A549 (cell line): ENCODE measurements around the gene ANKRD40CL.

Source experiments
- CBX2 ChIP-seq: fragments of 200-600 bp; sonication (generic); IDR thresholded peaks from 2 replicates; pipeline ENCODE4 v1.6.1; 2016; ENCODE audit warnings: low read depth, mild to moderate bottlenecking, borderline replicate concordance
- CEBPB ChIP-seq, 2 experiments: fragments of >200 bp in 1 of 2; sonication (Bioruptor Twin) in 1 of 2; formaldehyde crosslinking in 1 of 2; IDR thresholded peaks; 2 replicates each; pipeline ENCODE4 v1.6.1; 2012 to 2016
- JUN ChIP-seq, 2 experiments: fragments of >200 bp; sonication (Bioruptor Twin); formaldehyde crosslinking; IDR thresholded peaks; 2 replicates in 1 of 2; 3 replicates in 1 of 2; pipeline ENCODE4 v1.6.1; 2016 to 2017
- POLR2A ChIP-seq: IDR thresholded peaks from 2 replicates; pipeline ENCODE4 v1.6.1; 2012; ENCODE audit warnings: mild to moderate bottlenecking, low read length
- RFX5 ChIP-seq: fragments of 450-650 bp; IDR thresholded peaks from 2 replicates; pipeline ENCODE4 v1.7.1; 2014; ENCODE audit warnings: antibody characterized with exemption, mild to moderate bottlenecking, moderate library complexity
- TF ChIP-seq, protein P1 (sequence below): fragments of 200-600 bp; sonication (generic); IDR thresholded peaks from 2 replicates; pipeline ENCODE4 v1.6.1; 2016; ENCODE audit warnings: antibody characterized with exemption, mild to moderate bottlenecking, moderate library complexity

DNA sequence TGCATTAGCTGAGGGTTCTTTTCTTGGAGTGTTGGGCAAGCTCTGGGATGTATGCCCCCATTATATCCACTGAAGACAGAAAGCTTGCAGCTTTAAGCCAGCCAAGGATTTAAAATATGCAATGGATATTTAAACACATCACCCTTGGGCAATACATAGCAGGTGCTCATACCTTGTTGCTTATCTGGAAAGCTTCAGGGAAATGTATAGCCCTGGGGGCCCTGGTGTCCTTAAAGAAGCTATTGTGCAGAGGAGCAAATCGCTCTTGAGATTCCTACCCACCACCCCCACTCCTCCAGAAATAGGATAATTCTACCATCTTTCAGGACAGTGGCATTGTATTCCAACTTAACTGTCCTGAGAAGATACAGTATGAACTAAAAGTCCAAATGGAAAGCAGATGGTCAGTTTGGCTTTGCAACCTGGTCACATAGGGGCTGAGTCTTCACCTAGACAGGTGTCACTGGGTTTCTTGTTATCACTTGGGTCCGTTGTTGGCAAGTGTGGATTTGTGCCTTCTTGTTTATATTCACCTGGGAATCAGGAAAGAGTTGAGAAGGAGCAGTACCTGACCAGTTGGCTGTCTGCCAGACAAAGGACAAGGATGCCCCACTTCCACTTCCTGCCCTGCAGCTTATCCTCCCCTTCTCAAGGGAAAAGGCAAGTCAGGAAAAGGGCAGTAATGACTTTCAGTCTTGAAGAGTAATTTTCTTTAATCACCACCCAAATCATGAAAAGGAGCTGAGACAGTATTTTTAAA lies 3.4 kb downstream of the ANKRD40CL start:
- TF ChIP-seq CBX2 (no peak), POLR2A (no peak), RFX5 (no peak), CEBPB (IDR thresholded peaks at IDR 0.05) (no peak), JUN (IDR thresholded peaks at IDR 0.05) (no peak)
- TF ChIP-seq, protein P1, sequence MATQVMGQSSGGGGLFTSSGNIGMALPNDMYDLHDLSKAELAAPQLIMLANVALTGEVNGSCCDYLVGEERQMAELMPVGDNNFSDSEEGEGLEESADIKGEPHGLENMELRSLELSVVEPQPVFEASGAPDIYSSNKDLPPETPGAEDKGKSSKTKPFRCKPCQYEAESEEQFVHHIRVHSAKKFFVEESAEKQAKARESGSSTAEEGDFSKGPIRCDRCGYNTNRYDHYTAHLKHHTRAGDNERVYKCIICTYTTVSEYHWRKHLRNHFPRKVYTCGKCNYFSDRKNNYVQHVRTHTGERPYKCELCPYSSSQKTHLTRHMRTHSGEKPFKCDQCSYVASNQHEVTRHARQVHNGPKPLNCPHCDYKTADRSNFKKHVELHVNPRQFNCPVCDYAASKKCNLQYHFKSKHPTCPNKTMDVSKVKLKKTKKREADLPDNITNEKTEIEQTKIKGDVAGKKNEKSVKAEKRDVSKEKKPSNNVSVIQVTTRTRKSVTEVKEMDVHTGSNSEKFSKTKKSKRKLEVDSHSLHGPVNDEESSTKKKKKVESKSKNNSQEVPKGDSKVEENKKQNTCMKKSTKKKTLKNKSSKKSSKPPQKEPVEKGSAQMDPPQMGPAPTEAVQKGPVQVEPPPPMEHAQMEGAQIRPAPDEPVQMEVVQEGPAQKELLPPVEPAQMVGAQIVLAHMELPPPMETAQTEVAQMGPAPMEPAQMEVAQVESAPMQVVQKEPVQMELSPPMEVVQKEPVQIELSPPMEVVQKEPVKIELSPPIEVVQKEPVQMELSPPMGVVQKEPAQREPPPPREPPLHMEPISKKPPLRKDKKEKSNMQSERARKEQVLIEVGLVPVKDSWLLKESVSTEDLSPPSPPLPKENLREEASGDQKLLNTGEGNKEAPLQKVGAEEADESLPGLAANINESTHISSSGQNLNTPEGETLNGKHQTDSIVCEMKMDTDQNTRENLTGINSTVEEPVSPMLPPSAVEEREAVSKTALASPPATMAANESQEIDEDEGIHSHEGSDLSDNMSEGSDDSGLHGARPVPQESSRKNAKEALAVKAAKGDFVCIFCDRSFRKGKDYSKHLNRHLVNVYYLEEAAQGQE: no peak
